ENCODE measurements around the gene TCEAL3.

DNA sequence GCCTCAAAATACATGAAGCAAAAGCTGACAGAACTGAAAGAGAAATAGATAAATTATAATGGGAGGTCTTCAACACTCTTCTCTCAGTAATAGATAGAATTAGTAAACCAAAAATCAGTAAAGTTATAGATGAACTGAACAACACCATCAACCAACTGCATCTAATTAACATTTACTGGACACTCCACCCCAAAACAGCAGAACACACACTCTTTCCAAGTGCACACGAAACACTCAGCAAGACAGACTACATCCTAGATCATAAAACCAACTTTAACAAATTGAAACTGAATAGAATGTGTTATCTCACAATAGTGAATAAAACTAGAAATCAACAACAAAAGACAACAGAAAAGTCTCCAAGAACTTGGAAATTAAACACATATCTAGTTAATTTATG, 47.5 kb upstream of the TCEAL3 start:
- TF ChIP-seq, protein P1, sequence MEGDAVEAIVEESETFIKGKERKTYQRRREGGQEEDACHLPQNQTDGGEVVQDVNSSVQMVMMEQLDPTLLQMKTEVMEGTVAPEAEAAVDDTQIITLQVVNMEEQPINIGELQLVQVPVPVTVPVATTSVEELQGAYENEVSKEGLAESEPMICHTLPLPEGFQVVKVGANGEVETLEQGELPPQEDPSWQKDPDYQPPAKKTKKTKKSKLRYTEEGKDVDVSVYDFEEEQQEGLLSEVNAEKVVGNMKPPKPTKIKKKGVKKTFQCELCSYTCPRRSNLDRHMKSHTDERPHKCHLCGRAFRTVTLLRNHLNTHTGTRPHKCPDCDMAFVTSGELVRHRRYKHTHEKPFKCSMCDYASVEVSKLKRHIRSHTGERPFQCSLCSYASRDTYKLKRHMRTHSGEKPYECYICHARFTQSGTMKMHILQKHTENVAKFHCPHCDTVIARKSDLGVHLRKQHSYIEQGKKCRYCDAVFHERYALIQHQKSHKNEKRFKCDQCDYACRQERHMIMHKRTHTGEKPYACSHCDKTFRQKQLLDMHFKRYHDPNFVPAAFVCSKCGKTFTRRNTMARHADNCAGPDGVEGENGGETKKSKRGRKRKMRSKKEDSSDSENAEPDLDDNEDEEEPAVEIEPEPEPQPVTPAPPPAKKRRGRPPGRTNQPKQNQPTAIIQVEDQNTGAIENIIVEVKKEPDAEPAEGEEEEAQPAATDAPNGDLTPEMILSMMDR (IDR thresholded peaks at IDR 0.05): no peak
- no peak for TF ChIP-seq POLR2A (IDR thresholded peaks at IDR 0.05)
